Testis (tissue), 2 donors: ENCODE measurements around the gene SCRN1.

ENCODE experiments used
- POLR2A ChIP-seq: fragments of 450-650 bp; IDR thresholded peaks from one replicate; pipeline ENCODE4 v1.6.1; 2017; ENCODE audit warnings: antibody characterized with exemption, mild to moderate bottlenecking, moderate library complexity
- TF ChIP-seq, protein P1 (sequence below), 3 experiments: fragments of 450-650 bp in 2 of 3; fragments of 200-600 bp in 1 of 3; sonication (generic) in 1 of 3; IDR thresholded peaks; one replicate each; pipeline ENCODE4 v1.5.1; 2016 to 2019; ENCODE audit warnings: antibody characterized with exemption in 3 of 3, mild to moderate bottlenecking in 2 of 3, moderate library complexity in 1 of 3

DNA sequence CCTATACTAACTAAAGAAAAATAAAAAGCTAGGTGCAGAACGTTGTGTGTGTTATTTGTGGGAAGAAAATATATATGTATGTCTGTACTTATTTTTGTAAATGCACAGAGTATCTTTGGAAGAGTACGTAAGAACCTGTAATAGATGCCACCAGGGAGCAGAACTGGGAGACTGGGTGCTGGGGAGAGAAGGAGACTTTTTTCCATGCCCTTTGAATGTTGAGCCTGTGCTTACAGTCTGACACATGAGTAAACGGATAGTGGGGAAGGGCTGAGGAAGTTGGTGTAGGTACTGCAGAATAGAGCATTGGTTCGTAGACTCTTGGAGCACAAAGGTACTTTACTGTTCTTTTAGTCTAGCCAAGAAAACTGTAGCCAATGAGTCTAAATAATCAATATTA is 1.3 kb upstream of the SCRN1 start:
- TF ChIP-seq, protein P1, sequence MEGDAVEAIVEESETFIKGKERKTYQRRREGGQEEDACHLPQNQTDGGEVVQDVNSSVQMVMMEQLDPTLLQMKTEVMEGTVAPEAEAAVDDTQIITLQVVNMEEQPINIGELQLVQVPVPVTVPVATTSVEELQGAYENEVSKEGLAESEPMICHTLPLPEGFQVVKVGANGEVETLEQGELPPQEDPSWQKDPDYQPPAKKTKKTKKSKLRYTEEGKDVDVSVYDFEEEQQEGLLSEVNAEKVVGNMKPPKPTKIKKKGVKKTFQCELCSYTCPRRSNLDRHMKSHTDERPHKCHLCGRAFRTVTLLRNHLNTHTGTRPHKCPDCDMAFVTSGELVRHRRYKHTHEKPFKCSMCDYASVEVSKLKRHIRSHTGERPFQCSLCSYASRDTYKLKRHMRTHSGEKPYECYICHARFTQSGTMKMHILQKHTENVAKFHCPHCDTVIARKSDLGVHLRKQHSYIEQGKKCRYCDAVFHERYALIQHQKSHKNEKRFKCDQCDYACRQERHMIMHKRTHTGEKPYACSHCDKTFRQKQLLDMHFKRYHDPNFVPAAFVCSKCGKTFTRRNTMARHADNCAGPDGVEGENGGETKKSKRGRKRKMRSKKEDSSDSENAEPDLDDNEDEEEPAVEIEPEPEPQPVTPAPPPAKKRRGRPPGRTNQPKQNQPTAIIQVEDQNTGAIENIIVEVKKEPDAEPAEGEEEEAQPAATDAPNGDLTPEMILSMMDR (IDR thresholded peaks at IDR 0.05), result no peak
- no peak for TF ChIP-seq POLR2A
